Stimulated activated CD4-positive, alpha-beta T cell treated with anti-CD3 and anti-CD28 coated beads, Interleukin-12 subunit alpha, Interleukin-12 subunit beta, amount 100 ng/mL, for 4 hours (primary cell): ENCODE results near the gene TBC1D10A.
A peak's percentile ranks its signal among the peaks of the same experiment; 100 is the strongest.

Experiments used
- DNase-seq: peaks from one replicate; pipeline ENCODE4 v3.0.0-alpha.2; 2020

Gene TBC1D10A

GRCh38 chr22:30265131-30265720 lies 61.5 kb downstream of the TBC1D10A start:
- DNase-seq = no peak

DNA sequence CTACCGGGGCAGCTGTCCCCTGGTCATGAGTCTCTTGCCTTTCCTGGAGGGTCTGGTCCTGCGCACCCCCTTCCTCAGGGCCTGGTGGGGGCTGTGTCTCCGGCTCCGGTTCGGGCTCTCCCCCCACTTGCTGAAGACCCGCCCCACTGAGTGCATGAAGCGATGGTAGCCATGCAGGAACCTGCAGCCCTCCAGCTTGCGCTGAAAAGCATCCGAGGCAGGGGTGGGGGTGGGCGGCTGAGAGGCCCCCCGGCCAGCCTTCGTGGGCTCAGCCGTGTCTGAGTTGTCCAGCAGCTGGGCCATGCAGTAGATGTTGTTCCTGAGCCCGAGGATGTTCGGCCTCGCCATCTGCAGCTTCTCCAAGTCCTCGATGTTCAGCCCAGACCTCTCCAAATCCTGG lies 62.9 kb downstream of the TBC1D10A start:
- DNase-seq = no peak

DNA sequence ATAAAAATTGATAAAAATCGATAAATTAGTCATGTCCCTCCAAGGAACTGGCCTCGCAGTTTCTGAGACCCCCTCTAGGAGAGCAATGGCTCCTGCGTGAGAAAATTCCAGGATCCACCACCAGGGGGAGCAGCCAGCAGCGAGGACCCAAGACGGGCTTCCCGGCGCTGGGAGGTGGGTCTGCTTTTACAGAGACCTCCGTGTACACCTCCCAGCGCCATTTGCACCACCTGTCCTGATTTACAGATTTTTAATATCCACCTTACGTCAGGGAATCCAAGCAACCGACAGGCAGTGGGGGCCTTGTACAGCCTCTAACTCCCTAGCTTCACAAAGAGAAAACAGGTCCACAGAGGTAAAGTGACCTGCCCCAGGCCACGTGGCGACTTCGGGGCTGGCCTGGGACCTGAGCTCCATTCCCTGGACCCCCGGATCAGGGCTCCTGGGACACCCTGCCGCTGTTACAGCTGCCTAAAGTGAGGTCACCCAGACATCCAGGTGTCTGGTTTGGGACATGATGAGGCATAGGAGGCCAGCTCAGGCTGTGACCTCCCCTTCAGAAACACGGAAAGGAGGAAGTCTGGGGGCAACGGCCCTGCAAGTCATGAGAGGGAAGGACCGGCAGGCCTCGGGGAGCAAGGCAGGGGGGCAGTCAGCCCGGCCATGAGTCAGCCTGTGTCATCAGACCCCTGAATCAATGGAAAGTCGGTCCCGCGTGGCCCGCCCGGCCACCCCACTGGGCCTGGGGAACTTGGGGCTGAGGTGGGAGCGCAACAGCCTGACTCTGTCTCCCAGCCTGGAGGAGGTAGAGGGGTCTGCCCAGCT lies 63.6 kb downstream of the TBC1D10A start:
- peak; percentile 85 for DNase-seq

GRCh38 chr22:30262112-30262511 lies 64.6 kb downstream of the TBC1D10A start:
- DNase-seq = no peak

DNA sequence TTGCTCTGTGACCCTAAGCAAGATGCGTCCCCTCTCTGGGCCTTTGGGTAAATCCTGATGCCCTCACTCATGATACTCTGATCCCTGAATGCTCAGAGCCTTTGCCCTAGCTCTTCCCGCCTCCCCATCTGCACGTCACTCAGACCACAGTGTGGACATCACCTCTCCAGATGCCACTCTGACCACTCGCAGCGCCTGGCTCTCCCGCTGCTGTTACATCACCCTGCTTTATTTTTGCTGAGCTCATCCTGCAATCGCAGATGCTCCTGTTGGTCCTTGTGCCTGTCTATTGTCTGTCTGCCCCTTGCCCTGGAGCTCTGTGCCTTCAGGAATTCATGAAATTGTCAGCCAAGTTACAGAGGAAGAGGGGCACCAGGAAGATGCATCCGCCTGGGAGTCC lies 65.6 kb downstream of the TBC1D10A start:
- no peak for DNase-seq

GRCh38 chr22:30260682-30261081 lies 66.1 kb downstream of the TBC1D10A start:
- no peak for DNase-seq

DNA sequence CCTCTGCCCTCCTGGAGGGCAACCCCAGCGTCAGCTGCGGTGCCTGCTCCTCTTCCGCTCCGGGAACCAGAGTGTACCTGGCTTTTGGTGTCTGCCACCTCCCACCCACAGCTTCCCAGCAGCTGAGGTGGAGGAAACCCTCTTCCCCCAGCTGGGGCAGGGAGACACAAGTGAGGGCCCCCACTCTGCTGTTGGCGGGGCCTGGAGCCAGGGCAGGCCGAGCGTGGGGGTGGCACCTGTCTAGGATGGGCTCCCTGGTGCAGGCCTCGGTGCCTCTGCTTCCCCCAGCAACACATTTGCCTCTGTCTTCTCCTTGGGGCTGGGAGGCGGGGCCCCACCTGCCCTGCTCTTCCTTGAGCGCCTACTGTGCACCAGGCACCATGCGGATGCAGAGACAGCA lies 66.5 kb downstream of the TBC1D10A start:
- no peak for DNase-seq

- no peak for DNase-seq
Measured at GRCh38 chr22:30254314-30254713, 72.4 kb downstream of the TBC1D10A start.

DNA sequence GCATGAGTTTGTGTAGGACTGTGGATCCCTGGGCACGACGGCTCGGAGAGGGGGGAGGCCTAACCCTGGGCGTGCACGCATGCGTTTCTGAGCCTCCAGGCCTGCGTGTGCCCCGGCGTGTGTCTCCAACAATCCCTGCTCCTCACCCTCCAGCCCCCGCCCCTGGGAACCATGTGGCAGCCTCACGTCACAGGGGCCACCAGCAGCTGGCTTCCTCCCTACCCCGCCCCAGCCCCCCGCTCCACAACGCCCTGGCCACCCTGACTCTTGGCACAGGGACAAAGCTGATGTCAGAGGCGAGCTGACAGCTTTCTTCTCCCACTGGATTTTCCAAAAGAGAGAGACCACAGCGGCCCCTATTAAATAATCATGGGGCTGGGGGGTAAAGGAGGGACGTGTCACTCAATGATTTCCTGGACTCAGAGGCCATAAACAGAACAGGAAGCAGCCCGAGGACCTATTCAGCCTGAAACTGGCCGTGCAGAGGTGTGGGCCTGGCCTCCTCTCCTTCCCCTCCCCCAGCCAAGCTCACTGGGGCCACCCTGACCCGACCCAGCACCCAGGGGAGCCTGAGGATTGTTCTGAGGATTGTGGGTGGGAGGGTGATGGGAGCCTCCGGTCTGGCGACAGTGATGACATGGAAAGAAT lies 73.4 kb downstream of the TBC1D10A start:
- DNase-seq = no peak

DNA sequence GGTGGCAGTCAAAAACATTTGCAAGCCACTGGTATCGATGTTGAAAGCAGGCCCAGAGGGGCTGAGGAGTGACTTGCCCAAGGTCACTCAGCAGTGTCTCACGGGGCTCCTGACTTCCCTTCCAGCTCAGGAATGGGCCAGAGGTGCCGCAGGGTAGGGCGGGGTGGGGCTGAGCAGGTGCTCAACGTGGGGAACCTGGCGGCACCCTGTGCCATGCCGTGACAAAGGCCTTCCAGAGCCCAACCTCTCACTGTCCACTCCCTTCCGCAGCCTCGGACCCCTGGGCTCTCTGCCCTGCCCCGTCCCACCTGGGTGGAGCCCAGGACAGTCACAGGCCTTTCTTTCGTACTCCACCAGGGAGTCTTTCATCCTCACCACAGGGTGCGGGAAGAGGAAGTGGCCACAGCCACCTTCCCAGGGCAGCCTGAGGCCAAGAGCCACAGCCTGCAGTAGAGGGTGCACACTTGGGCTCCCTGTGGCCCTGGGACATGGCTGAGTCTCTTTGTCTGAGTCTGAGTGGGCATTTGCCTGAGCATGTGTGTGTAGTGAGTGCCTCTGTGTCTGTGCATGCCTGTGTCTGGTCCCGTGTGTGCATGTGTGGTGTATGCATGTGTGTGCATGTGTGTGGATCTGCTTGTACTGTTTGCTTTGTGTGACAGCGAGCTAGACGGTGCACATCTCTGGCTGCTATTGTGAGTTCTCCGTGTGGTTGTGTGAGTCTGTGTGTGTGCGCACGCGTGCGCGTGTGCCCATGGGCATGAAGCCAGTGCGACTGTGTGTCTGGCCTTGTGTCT lies 74.1 kb downstream of the TBC1D10A start:
- no peak for DNase-seq

DNA sequence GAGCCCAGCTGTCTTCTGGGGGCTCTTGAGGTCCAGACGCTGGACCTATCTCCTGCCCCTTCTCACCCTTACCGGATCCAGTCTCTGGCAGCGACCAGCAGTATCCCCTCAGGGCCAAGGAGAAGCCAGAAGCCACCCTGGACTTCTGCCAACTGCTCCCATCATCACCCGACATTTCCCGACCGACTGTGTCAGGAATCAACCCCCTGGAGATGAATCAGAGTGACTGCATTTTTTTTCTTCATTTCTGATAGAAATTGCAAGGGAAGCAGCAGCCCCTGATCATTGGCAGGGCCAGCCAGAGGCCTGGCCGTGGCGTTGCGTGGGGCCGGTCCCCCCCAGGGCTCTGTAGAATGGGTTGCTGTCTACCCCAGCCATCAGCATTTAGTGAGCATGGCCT lies 75.0 kb downstream of the TBC1D10A start:
- no peak for DNase-seq

- no peak for DNase-seq
Measured at GRCh38 chr22:30250661-30251267, 76.0 kb downstream of the TBC1D10A start.

GRCh38 chr22:30250039-30250565 lies 76.6 kb downstream of the TBC1D10A start:
- DNase-seq = no peak

DNA sequence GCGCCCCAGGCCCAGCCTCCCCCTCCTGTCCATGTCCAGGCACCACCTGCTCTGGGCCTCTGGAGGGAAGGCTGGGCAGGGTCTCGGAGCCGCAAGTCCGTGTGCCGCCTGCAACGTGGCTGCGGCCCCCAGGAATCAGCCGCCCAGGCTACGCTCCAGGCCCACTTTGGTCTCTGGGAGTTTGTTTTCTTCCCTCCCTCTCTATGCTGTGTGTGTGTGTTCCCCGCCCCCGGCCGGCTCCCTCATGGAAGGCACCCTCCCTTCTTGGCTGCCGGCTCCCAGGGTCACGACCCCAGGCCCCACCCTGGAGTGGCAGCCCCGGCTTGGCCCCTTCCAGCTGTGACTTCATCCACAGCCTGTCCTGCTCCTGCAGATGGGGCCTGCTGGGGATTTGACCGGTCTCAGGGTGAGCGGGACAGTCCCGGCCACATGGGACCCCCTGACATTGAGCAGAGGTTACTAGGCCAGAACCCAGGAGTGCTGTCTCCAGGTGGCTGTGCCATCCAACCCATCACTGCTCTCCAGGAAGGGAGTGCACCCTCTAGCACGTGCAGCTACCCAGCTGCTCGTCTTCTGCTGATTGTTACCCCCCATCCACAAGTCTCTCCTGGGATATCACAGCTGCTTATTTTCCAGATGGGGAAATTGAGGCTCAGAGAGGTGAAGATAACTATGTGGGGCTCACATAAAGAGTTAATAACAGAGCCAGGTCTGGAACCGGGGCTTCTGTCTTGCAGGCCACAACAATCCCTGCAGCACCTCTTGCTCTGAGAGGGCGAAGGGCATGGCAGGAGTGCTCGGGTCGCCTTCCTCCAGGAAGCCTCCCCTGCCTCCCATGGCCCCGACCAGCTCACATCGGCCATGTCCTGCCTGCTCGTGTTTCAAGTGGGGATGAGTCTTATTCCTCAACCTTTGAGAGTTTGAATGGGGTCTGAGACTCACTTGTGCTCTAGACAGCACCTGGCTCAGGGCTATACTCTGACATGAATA lies 77.4 kb downstream of the TBC1D10A start:
- no peak for DNase-seq

DNA sequence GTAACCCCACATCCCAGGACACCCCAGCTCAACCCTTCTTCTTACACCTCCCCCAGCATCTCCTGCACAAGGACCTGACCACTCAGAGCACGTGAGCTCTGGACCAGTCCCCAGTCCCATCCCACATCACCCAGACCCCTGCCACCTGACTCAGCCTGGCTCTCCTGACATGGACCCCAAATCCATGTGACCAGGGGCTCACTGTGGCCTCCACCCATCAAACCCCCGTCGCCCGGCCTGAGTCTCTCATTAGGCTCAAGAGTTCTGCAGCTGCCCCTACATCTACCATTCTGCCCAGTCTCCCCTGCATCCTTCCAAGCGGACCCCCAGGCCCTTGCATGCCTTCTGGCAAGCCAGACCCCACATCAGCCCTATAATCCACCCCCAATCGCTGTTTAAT lies 78.3 kb downstream of the TBC1D10A start:
- no peak for DNase-seq

DNA sequence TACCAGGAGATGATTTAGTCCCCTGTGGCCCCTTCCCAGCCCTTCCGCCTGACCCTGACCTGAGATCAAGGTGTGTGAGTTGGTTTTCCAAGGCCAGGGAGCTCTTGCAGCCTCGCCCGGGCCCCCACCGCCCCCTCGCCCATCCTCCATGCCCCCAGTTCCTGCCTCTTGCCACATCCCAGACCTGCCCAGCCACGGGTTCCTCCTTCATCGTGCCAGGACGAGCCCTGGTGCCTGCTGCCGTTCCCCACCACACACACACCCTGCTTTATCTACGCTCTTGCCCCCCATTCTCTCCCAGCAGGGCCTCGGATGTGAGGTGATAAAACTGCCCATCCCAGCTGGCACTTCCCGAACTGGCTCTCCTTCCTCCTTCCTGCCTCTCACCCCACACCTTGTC lies 78.8 kb downstream of the TBC1D10A start:
- DNase-seq = no peak

DNA sequence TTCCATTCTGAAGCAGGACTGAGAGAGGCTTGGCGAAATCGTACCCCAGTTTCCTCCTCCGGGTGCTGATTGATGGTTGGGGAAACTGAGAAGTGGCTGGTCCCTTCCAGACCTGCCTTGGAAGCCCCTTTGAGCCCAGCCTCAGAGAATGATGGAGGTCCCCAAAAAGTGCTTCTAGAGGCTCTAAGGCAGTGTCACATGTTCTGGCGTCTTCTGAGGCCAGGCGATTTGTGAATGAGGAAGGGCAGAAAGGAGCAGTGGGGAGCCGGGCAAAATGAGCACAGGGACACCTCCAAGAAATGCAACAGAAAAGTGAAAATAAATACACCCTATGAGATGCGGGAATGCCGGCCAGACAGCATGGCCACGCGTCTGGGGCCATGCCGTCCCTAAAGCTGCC lies 79.2 kb downstream of the TBC1D10A start:
- no peak for DNase-seq

DNA sequence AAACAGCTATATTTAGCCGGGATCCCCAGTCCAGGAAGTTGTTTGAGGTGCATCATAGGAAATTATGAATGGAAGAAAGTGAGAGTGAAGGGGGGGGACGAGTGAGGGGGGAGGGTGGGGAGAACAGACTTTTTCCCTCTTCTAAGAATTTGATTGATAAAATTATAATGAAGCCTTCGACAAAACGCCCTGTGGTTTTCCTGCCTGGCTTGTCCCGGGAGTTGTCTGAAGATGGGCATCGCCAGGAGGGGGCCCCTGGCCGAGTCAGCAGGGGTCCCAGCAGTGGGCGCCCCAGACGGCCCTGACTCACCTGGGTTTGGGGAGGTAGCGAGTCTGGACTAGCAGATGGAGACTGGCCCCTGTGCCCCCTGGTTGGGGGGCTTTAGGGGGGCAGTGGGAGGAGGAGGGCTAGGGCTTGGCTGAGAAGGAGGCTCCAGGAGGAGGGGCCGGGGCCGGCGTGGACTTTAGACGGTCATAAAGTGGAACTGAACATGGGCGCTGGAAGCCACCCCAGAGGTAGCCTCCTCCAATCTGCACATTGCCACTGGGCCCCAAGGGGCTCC lies 79.8 kb downstream of the TBC1D10A start:
- peak; percentile 43 for DNase-seq

DNA sequence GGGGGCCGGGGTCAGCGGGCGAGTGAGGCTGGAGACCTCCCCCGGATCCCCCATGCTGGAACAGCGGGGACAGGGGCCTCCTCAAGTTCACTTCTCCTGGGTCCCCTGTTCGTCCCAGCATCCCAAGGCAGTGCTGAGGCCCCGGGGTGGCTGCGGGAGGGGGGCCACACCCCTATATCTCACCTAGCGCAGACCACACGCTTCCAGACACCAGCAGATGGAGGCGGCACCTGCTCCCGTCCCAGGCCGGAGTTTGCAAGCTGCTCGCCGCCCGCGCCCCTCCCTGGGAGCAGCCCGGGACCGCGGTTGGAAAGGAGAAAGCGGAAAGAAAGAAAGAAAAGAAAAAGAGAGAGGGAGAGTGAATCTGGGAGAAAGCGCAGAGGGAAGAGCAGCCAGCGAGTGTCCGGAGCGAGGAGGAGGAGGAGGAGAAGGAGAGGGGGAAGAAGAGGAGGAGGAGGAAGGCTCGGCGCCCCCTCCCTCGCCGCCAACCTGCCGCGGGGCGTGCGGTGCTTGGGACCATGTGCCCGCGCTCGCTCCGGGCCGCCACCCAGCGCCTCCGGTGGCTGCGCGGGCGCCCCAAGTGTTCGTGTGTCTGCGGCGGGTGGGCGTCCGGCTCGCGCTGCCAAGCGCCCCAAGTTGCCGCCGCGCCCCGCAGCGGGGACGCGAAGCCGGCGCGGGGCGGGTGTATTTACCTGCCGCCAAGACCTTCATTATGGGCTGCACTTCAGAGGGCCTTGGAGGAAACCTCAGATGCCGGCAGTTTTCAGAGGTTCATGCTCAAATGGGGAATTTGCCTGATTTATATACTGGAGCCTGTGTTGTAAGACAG lies 80.5 kb downstream of the TBC1D10A start, which contains the start of gene LIF:
Gene LIF, minus strand, starts transcription at position 775 of the 829 bp plus-strand sequence. Its CDS starts 64 bp downstream, at position 711.
- DNase-seq = peak; percentile 54
